HuH-7.5 (cell line): ENCODE data around the gene MBNL1.
"Not testable (repeated sequence)": the region's sequence is repeated elsewhere in the genome, so short reads cannot be mapped to it uniquely, and the experiment has no call there.

Source experiments
- DNase-seq: peaks from one replicate; pipeline ENCODE4 v3.0.0; 2011; ENCODE audit warnings: low spot score

Gene MBNL1

DNA sequence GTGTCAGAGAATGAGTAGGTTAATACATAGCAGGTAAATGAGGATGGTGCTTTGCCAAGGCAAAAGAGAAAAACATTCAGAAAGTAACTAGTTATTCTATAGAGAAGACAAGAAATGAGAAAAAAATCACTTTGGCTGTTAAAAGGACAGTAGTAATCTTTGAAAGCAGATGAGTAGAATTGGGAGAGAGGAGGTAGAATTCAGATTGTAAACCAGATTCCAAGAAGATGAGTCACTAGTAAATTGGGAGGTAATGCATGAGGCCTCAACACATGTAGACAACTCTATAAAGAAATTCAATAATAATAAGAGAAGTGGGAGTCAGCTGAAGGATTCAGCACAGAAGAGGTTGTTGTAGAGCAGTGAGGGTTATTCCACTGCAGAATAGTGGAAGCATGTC, 81.4 kb downstream of the MBNL1 start:
- DNase-seq, result no peak

- no peak for DNase-seq
Observed at GRCh38 chr3:152350776-152351175, 82.0 kb downstream of the MBNL1 start.

GRCh38 chr3:152352554-152352953, 83.8 kb downstream of the MBNL1 start:
- DNase-seq, result no peak

DNA sequence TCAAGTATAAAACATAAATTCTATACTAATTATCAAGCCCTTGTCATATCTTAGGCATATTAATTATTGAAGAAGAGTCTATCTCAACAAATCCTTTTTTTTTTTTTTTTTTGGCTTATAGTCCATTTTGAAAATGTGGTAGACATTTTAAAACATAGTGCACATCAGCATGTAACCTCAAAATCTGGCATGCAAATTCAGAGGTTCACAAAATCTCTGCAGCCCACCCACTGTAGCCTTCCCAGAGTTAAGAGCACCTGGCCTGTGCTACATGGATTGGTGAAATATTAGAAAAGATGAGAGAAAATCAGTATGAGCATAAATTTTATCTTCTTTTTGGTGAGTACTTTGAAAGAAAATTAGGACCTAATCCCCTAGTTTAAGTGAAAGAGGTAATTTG, 84.8 kb downstream of the MBNL1 start:
- no peak for DNase-seq

DNA sequence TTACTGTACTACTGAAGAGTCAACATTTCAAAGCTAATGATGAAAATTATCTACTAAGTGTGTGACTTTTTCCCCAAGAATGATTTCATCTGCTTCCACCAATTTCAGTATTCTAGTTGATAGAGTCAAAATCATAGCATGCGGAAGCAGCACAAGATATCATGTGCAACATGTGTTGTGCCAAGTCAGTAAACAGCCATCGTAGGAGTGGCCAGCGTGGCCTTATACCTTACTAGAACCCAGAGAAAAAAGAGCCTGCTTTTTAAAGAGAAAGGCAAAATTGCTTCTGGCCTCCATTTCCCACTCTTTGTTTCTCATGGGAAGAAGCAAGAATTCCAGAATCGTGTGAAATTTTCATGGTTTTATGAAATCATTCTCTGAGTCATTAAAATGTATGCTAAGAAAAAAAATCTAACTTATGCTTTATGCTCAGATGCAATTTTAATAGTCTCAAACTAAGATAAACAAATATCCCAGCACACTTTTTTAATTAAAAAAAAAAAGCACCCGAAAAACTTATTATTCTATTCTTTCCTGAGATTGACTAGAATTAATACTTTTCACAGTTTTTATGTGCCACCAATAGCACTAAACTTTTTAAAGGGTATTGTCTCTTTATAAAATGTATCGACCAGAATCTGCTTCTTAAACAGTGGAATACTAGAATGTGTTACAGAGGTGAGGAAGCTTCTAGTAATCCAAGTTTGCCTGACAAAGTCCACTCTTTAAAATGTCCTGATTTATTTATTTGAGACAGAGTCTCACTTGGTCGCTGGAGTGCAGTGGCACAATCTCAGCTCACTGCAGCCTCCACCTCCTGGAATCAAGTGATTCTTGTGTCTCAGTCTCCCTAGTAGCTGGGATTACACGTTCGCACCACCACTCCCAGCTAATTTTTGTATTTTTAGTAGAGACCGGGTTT, 87.3 kb downstream of the MBNL1 start:
- no peak for DNase-seq

DNA sequence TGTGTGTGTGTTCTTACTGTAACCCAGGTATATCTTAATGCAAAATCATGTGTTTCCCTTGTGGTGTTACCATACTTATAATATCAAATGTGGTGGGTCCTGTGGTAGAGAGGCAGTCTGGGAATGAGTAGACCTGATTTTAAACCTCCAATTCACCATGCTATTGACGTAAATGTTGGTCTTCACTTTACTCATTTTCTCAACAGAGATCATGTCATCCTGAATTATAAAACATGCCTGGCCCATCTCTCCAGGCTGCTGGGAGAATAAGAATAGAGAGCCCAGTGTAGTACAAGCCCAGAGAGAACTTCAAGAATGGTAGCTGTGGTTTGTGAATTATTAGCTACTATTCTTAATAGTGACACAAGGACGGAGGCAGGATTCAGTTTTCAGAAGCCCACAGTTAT, 88.1 kb downstream of the MBNL1 start:
- DNase-seq, result no peak

GRCh38 chr3:152357587-152357986, 88.9 kb downstream of the MBNL1 start:
- no peak for DNase-seq

DNA sequence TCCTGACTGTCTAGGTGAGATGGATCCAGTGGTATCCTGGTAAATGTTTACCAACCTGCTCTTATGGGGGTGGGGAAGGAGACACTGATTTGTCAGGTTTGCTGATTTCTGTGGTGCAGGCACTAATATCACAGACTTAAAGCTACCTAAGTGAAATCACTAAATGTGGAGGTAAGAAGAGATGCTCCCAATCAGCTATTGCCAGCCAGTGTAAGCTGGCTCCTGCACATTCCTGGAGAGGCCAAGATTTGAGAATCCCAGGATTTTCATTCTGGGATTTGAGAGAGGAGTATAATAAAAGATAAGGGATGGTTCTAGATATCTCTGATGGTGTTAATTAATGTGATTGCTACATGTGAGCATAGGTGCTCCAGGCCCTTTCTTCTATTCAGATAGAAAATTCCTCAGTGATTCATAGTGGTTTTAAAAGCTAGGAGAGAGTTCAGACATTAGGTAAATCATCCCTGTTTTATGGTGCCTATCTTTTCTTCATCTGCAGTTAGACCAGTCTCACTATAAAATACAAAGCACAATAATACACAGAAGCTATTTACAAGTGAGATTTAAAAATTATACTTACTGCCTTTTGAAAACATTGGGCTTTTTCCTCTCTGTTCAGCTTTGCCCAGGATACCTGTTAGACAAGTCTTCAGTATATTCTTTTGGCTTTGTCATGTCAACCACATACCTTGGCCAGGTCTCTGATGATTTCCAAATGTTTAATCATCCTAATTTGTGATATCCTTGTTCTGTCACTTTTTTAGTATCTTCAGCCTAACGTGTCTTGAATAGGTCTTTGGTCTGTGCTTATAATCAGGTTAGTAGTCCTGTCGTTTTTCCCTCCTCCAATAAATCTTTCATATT, 90.9 kb downstream of the MBNL1 start:
- no peak for DNase-seq

- DNase-seq, result no peak
Observed at GRCh38 chr3:152360302-152360701, 91.6 kb downstream of the MBNL1 start.

- no peak for DNase-seq
Observed at GRCh38 chr3:152360966-152361365, 92.2 kb downstream of the MBNL1 start.

- DNase-seq, result no peak
Observed at GRCh38 chr3:152362086-152362485, 93.4 kb downstream of the MBNL1 start.

GRCh38 chr3:152364237-152364636, 95.5 kb downstream of the MBNL1 start:
- DNase-seq, result no peak

DNA sequence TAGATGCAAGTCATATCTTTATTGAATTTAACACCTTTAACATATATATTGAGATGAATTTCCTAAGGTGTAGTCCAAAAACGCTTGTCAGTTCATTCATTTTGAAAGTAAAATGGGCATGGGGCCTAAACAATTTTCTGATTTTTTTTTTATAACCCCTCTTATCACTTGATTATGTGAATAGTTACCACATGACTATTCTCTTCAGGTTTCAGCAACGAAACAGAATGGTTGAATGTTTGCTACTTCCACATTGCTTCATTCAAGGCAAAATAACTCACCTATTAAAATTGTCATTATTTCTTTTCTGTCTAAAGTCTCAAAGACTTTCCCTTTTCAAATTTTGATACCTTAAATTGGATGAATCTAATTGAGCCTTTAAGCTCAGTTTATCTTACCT, 96.4 kb downstream of the MBNL1 start:
- DNase-seq, result no peak

DNA sequence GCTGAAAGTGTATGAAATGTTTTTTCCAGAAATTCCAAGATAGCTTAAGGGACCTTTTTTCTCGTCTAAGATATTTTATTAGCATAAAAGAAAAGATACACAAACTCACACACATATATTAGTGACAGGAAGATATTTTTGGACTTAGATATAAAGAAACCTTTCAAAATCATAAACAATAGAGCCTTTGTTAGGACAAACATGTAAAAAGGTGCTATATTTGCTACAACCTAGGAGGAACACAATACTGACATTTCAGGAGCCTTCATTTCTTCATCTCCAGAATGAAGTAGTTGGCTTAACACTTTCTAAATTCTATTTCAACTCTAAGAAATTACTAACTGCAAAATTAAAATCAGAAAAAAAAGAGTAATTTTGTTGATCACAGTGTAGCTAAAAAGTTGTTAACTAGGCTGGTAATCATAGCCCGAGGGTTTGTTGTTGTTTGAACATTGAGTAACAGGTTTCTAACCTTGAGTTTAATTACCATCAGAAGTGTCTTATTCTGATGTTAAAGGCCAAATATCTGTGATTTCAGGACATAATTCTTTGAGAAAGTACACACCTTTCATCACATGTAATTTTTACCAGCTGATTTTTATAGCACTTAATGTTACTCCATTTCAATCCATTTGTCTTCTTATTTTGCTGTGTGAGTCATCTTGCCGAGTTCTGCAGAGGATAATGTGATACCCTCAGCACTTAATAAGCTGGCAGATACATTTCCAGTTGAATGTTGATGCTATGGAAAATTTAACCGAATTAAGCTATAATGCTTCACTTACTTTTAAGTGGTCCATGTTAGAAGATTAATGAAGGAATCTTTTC, 97.3 kb downstream of the MBNL1 start:
- no peak for DNase-seq

- DNase-seq, result not testable (repeated sequence)
Observed at GRCh38 chr3:152367192-152367591, 98.5 kb downstream of the MBNL1 start.

- not testable (repeated sequence) for DNase-seq
Observed at GRCh38 chr3:152372633-152373032, 103.9 kb downstream of the MBNL1 start.

DNA sequence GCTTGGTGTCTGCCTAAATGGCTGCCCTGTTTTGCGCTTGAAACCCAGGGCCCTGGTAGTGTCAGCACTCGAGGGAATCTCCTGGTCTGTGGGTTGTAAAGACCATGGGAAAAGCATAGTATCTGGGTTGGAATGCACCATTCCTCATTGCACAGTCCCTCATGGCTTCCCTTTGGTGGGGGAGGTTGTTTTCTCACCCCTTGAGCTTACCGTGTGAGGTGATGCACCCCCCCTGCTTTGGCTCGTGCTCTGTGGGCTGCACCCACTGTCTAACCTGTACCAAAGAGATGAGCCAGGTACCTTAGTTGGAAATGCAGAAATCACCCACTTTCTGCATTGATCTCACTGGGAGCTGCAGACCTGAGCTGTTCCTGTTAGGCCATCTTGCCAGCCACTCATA, 104.7 kb downstream of the MBNL1 start:
- no peak for DNase-seq

- DNase-seq, result no peak
Observed at GRCh38 chr3:152374262-152374990, 105.7 kb downstream of the MBNL1 start.

DNA sequence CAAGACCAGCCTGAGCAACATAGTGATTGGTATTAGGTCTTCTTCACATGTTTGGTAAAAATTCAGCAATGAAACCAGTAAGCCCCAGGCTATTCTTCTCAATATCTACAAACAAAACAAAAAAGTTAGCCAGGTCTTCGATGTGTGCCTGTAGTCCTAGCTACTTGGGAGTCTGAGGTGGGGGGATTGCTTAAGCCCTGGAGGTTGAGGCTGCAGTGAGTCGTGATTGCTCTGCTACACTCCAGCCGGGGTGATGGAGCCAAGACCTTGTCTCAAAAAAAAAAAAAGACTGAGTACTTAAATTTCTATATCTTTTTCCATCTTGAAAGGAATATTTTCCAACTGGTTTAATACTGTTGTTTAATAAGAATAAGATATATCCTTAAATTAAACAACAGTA, 106.8 kb downstream of the MBNL1 start:
- no peak for DNase-seq

DNA sequence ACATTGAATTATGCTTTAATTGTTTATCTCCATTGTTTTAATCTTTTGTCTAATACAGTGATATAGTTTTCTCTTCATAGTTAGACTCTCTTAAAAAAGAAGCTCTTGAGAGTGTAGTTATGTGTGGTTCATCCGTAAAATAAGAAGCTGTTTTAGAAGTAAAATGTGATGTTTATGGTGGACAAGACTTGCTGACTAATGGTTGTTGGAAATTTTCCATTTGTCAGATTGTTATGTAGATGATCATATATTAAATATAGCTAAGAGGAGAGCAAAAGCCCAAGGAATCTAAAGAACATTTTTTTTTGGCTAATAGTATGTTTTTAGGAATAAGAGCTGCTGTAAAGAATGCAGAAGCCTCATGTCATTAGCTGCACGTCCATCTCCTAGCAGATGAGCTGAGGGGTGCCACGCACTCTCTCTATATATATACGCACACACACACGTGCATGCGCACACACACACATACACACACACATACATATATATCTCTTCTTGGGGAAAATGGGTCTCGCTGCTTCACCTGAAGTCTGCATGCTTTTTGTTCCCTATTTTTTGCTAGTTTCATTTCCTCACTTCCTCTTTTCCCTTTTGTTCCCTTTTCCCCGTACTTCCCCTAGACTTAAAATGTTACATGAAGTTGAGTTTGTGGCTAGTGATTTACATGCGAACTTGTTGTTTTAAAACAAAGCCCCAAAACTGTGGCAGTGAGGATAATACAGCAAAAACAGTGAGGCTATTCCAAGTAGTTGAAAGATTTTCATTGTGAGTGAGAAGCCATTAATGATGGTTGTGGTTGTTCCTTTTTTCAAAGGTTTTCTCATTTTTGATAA, 107.8 kb downstream of the MBNL1 start:
- DNase-seq, result no peak

GRCh38 chr3:152377184-152377570, 108.4 kb downstream of the MBNL1 start:
- no peak for DNase-seq
